NB4 (cell line): ENCODE results near the gene DPF3.

Source experiments
- CTCF ChIP-seq: IDR thresholded peaks from one replicate; pipeline ENCODE4 v1.5.1; 2012; ENCODE audit warnings: low read depth, low read length
- MYC ChIP-seq: IDR thresholded peaks from 2 replicates; pipeline ENCODE4 v1.6.1; 2011; ENCODE audit warnings: low read depth, low read length
- POLR2A ChIP-seq: IDR thresholded peaks from 2 replicates; pipeline ENCODE4 v1.6.1; 2011; ENCODE audit warnings: mild to moderate bottlenecking; ENCODE audit not compliant: insufficient read length; ENCODE audit errors: extremely low read depth
- TF ChIP-seq, protein P1 (sequence below): IDR thresholded peaks from 2 replicates; pipeline ENCODE4 v1.6.1; 2011; ENCODE audit warnings: low read depth, low read length

DNA sequence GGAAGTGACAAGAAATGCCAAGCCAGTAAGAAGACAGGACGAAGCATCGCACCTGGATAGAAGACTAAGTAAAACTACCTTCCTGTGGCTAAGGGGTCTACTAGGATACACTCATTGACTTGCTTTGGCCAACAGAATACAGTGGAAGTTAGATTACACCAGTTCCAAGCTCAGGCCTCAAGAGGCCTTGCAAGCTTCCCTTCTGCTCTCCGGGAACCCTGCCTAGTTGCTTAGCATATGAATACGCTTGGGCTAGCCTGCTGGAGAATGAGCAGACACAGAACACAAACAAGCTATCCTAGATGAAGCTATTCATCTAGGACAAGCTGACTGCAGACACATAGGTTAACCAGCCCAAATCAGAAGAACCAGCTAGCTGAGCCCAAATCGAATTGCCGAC is 97.0 kb downstream of the DPF3 start:
- no peak for TF ChIP-seq CTCF
- TF ChIP-seq POLR2A = no peak
- TF ChIP-seq, protein P1, sequence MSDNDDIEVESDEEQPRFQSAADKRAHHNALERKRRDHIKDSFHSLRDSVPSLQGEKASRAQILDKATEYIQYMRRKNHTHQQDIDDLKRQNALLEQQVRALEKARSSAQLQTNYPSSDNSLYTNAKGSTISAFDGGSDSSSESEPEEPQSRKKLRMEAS = no peak
- TF ChIP-seq MYC = no peak
